Caco-2 (cell line): Measurements from ENCODE around the gene CEP131. TPM values are rescaled to one million over a fixed set of nuclear protein-coding genes. Genes with fewer than 3 reads are reported as not detected.

ENCODE experiments used
- BruUV-seq: library from RNA; stranded (reverse); fragments of 400-500 nt; replicated peaks from 2 replicates; lab custom pipeline; 2021; lab: Mats Ljungman, UMichigan
- CTCF ChIA-PET: fragments of 300-600 bp; sonication (Branson Sonifier 250); formaldehyde crosslinking; loops from one replicate; lab custom pipeline; 2022; ENCODE audit warnings: antibody characterized with exemption; lab: Charles Lee
- POLR2A ChIA-PET: fragments of 300-600 bp; sonication (Branson Sonifier 250); formaldehyde crosslinking; loops from one replicate; lab custom pipeline; 2022; ENCODE audit warnings: antibody characterized with exemption; lab: Charles Lee
- DNase-seq, 2 experiments: peaks; one replicate each; pipeline versions ENCODE4 v3.0.0 to v3.0.0-alpha.2; 2020 to 2022
- H3K27me3 ChIP-seq: replicated peaks from 2 replicates; pipeline ENCODE4 v1.6.0; 2011; ENCODE audit warnings: low read length; ENCODE audit not compliant: control insufficient read depth, insufficient read depth
- H3K36me3 ChIP-seq: 2 replicates; pipeline ENCODE4 v1.5.1; 2011; ENCODE audit warnings: low read length; ENCODE audit not compliant: control insufficient read depth, insufficient read depth
- H3K4me1 ChIP-seq: fragments of 250-450 bp; sonication (Bioruptor Pico); 2 replicates; pipeline ENCODE4 v1.5.1; 2020; ENCODE audit warnings: mild to moderate bottlenecking
- H3K4me3 ChIP-seq: 2 replicates; pipeline ENCODE4 v1.5.1; 2011; ENCODE audit warnings: low read depth, mild to moderate bottlenecking, control low read depth, low read length
- H3K9me3 ChIP-seq: fragments of 250-450 bp; sonication (Bioruptor Pico); 2 replicates; pipeline ENCODE4 v1.5.1; 2020; ENCODE audit warnings: mild to moderate bottlenecking, moderate library complexity
- H3K27ac Mint-ChIP-seq: one replicate; pipeline ENCODE4 v1.8.0; 2022; ENCODE audit warnings: mixed read lengths; ENCODE audit not compliant: unreplicated experiment
- H3K27me3 Mint-ChIP-seq: one replicate; pipeline ENCODE4 v1.8.0; 2022; ENCODE audit warnings: mixed read lengths; ENCODE audit not compliant: insufficient read depth, unreplicated experiment
- H3K36me3 Mint-ChIP-seq: one replicate; pipeline ENCODE4 v1.8.0; 2022; ENCODE audit warnings: mild to moderate bottlenecking, mixed read lengths; ENCODE audit not compliant: insufficient read depth, unreplicated experiment
- H3K4me1 Mint-ChIP-seq: one replicate; pipeline ENCODE4 v1.8.0; 2022; ENCODE audit warnings: low read depth, mixed read lengths; ENCODE audit not compliant: unreplicated experiment
- H3K4me3 Mint-ChIP-seq: one replicate; pipeline ENCODE4 v1.8.0; 2022; ENCODE audit warnings: mild to moderate bottlenecking, moderate library complexity, mixed read lengths; ENCODE audit not compliant: unreplicated experiment
- H3K9me3 Mint-ChIP-seq: one replicate; pipeline ENCODE4 v1.8.0; 2022; ENCODE audit warnings: mixed read lengths; ENCODE audit not compliant: unreplicated experiment
- intact Hi-C: fragments of 100-400 bp; cut with micrococcal nuclease; formaldehyde crosslinking; loops from one replicate; pipeline ENCODE4 v1.10.0; 2022; ENCODE audit not compliant: unreplicated experiment
- total RNA-seq: library from RNA; stranded (reverse); gene quantifications from 2 replicates; pipeline ENCODE4 v1.2.3, GENCODE V29; 2022
- TF ChIP-seq, protein P1 (sequence below), 2 experiments: fragments of 200-600 bp in 1 of 2; IDR thresholded peaks; 1 replicate in 1 of 2; 2 replicates in 1 of 2; pipeline versions ENCODE4 v1.5.1 to v1.8.0; 2011 to 2022; ENCODE audit warnings: antibody characterized with exemption in 1 of 2, control low read depth in 1 of 2, inconsistent platforms in 1 of 2, low read depth in 1 of 2, low read length in 1 of 2, mild to moderate bottlenecking in 1 of 2, moderate library complexity in 1 of 2; ENCODE audit not compliant: insufficient read depth in 1 of 2, severe bottlenecking in 1 of 2, unreplicated experiment in 1 of 2

CEP131 gene
- total RNA-seq, 1 experiment from 2014 or later = 28.4 TPM

DNA sequence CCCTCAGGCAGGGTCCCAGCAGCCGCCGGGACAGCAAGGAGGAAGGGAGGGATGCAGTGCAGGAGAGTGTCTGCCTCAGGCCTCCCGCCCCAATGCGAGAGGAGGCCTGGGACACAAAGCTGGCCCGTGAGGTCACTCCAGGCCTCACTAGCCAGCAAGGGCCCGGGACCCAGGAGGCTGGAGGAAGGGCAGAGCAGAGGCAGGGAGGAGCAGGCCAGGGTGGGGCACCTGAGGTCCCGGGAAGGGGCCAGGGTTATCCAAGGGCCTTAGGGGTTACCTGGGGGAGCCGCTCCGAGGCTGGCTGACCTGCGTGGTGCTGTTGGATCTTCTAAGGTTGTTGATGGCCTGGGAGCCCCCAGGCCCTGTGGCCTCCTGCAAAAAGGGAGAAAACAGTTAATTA is 14.1 kb downstream of the CEP131 start:
- intact Hi-C loops = no loop called here
- Histone ChIP-seq H3K27me3 (no peaks in the 10 kb centered on the region), H3K9me3 (no peaks in the 10 kb centered on the region), H3K4me3 (no peak overlapping the region), H3K4me1 (no peaks in the 10 kb centered on the region), H3K36me3 (no peaks in the 10 kb centered on the region)
- no TSS peak for BruUV-seq
- DNase-seq = no peak
- no peaks in the 10 kb centered on the region for H3K4me1 Mint-ChIP-seq
- POLR2A ChIA-PET = no interaction called here
- H3K27ac Mint-ChIP-seq = no peak overlapping the region
- H3K9me3 Mint-ChIP-seq = no peaks in the 10 kb centered on the region
- no peak overlapping the region for H3K4me3 Mint-ChIP-seq
- H3K27me3 Mint-ChIP-seq = no peaks in the 10 kb centered on the region
- H3K36me3 Mint-ChIP-seq = peaks cover 7% of the 10 kb centered on the region
- CTCF ChIA-PET = no interaction called here
- TF ChIP-seq, protein P1, sequence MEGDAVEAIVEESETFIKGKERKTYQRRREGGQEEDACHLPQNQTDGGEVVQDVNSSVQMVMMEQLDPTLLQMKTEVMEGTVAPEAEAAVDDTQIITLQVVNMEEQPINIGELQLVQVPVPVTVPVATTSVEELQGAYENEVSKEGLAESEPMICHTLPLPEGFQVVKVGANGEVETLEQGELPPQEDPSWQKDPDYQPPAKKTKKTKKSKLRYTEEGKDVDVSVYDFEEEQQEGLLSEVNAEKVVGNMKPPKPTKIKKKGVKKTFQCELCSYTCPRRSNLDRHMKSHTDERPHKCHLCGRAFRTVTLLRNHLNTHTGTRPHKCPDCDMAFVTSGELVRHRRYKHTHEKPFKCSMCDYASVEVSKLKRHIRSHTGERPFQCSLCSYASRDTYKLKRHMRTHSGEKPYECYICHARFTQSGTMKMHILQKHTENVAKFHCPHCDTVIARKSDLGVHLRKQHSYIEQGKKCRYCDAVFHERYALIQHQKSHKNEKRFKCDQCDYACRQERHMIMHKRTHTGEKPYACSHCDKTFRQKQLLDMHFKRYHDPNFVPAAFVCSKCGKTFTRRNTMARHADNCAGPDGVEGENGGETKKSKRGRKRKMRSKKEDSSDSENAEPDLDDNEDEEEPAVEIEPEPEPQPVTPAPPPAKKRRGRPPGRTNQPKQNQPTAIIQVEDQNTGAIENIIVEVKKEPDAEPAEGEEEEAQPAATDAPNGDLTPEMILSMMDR (IDR thresholded peaks at IDR 0.05; ENCODE audit: insufficient read depth in 1 of 2, low read depth in 1 of 2, low read length in 1 of 2, severe bottlenecking in 1 of 2, unreplicated experiment in 1 of 2) = no peak

- no peak overlapping the region for H3K4me3 Mint-ChIP-seq
- no peaks in the 10 kb centered on the region for H3K9me3 ChIP-seq
- no peaks in the 10 kb centered on the region for H3K9me3 Mint-ChIP-seq
- no peaks in the 10 kb centered on the region for H3K4me1 Mint-ChIP-seq
- H3K27ac Mint-ChIP-seq = no peak overlapping the region
- no peak for DNase-seq
- POLR2A ChIA-PET = interaction anchor here (0.7 kb wide), 1 partner anchor 90 kb away, joined by 3 read pairs; no protein-coding TSS in a partner anchor
- peaks cover 7% of the 10 kb centered on the region for H3K36me3 Mint-ChIP-seq
- H3K27me3 Mint-ChIP-seq = no peaks in the 10 kb centered on the region
- no peaks in the 10 kb centered on the region for H3K36me3 ChIP-seq
- H3K4me1 ChIP-seq = no peaks in the 10 kb centered on the region
- TF ChIP-seq, protein P1 (IDR thresholded peaks at IDR 0.05; ENCODE audit: insufficient read depth in 1 of 2, low read depth in 1 of 2, low read length in 1 of 2, severe bottlenecking in 1 of 2, unreplicated experiment in 1 of 2) = no peak
- H3K4me3 ChIP-seq = no peak overlapping the region
- intact Hi-C loops = no loop called here
- H3K27me3 ChIP-seq = no peaks in the 10 kb centered on the region
- CTCF ChIA-PET = interaction anchor here (0.5 kb wide), 1 partner anchor 276 kb away, joined by 3 read pairs; no protein-coding TSS in a partner anchor
- BruUV-seq = no TSS peak
Measured at GRCh38 chr17:81207610-81208581, 14.9 kb downstream of the CEP131 start.

GRCh38 chr17:81206657-81207056 is 16.1 kb downstream of the CEP131 start:
- Mint-ChIP-seq H3K4me3 (no peak overlapping the region), H3K4me1 (no peaks in the 10 kb centered on the region), H3K27ac (no peak overlapping the region), H3K9me3 (no peaks in the 10 kb centered on the region), H3K27me3 (no peaks in the 10 kb centered on the region), H3K36me3 (peaks cover 7% of the 10 kb centered on the region)
- no peak overlapping the region for H3K4me3 ChIP-seq
- intact Hi-C loops = no loop called here
- H3K36me3 ChIP-seq = no peaks in the 10 kb centered on the region
- no peaks in the 10 kb centered on the region for H3K9me3 ChIP-seq
- BruUV-seq = no TSS peak
- H3K4me1 ChIP-seq = no peaks in the 10 kb centered on the region
- DNase-seq = no peak
- ChIA-PET CTCF (no interaction called here), POLR2A (interaction anchor here (0.7 kb wide), 1 partner anchor 89 kb away, joined by 3 read pairs; no protein-coding TSS in a partner anchor)
- no peaks in the 10 kb centered on the region for H3K27me3 ChIP-seq
- TF ChIP-seq, protein P1 (IDR thresholded peaks at IDR 0.05; ENCODE audit: insufficient read depth in 1 of 2, low read depth in 1 of 2, low read length in 1 of 2, severe bottlenecking in 1 of 2, unreplicated experiment in 1 of 2) = no peak
